Activated T-helper 9 cell treated with anti-CD3 and anti-CD28 coated beads, Interleukin-2, amount 50 U/mL, for 16 hours (primary cell): ENCODE results near the gene SAPCD2.

Experiments used
- DNase-seq: peaks from one replicate; pipeline ENCODE4 v3.0.0-alpha.2; 2020; ENCODE audit warnings: low read depth

SAPCD2 gene

GRCh38 chr9:137017791-137018497, 52.4 kb downstream of the SAPCD2 start:
- DNase-seq: no peak

- no peak for DNase-seq
Observed at GRCh38 chr9:137017071-137017470, 53.3 kb downstream of the SAPCD2 start.

GRCh38 chr9:137016436-137016835, 53.9 kb downstream of the SAPCD2 start:
- DNase-seq: no peak

GRCh38 chr9:137015976-137016375, 54.4 kb downstream of the SAPCD2 start:
- no peak for DNase-seq

- DNase-seq: no peak
Observed at GRCh38 chr9:137015540-137015930, 54.8 kb downstream of the SAPCD2 start.

- no peak for DNase-seq
Observed at GRCh38 chr9:137014776-137015539, 55.4 kb downstream of the SAPCD2 start.

- DNase-seq: no peak
Observed at GRCh38 chr9:137014166-137014565, 56.2 kb downstream of the SAPCD2 start.

- DNase-seq: no peak
Observed at GRCh38 chr9:137013571-137013940, 56.8 kb downstream of the SAPCD2 start.

- no peak for DNase-seq
Observed at GRCh38 chr9:137012694-137013570, 57.4 kb downstream of the SAPCD2 start.
